ENCODE data around the gene FLYWCH2. TPM values are rescaled to one million over a fixed set of nuclear protein-coding genes. Genes with fewer than 3 reads are reported as not detected.
A peak's percentile ranks its signal among the peaks of the same experiment; 100 is the strongest.
"Not testable (repeated sequence)": the region's sequence is repeated elsewhere in the genome, so short reads cannot be mapped to it uniquely, and the experiment has no call there.

Gene FLYWCH2
- polyA plus RNA-seq, 1 donor: 15.2 TPM

DNA sequence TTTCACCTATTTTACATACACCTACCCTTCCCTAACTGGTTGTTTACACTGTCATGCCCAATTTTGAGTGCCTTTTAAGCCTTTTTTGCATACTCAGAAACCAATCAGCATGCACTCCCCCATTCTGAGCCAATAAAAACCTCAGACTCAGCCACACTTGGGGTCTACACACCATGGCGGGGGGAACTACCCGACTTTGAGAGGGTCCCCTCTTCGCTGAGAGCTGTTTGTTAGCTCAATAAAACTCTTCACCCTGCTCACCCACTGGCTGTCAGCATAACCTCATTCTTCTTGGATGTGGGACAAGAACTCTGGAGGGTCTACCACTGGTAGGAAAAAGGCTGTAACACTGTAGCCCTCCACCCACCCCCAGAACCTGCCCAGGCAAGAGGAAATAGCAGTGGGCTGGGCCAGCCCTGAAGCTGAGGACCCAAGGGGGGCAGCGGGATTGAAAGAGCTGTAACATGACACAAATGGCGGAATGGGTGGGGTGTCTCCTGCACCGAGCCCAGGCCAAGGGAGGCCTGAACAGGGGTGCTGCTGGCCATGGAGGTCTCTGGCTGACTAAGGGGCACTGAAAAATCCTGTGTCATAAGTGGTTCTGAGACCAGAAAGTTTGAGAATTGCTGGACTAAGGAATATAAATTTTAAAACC is 3.0 kb upstream of the FLYWCH2 start:
- DNase-seq: no peak

DNA sequence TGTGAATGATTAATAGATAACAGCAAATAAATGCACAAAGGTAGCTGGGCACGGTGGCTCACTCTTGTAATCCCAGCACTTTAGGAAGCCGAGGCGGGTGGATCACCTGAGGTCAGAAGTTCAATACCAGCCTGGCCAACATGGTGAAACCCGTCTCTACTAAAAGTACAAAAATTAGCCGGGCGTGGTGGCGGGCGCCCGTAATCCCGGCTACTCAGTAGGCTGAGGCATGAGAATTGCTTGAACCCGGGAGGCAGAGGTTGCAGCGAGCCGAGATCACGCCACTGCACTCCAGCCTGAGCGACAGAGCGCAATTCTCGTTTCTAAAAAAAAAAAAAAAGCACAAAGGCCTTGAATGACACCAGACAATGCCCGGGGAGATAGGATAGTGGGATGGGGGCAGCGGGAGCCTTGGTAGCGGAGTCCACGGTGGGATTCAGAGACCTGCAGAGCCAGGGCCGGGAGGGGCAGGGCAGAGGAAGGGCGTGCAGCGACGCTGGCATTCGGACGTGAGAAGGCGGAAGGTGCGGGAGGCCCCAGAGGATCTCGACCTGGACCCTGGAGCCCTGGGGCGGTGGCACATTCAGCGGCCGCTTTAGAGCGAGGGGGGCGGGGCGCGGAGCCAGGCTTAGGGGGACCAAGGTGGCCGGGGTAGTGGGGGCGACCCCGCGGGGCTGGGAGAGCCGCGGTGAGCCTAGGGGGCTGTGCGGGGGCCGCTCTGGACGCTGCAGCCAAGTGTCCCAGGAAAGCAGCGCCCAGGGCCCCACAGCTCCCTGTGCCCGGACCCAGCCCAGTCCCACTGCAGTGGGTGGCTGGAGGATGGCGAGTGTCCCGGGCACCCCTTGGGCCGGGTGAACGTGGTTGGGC is 999 bp upstream of the FLYWCH2 start:
- no peak for DNase-seq

DNA sequence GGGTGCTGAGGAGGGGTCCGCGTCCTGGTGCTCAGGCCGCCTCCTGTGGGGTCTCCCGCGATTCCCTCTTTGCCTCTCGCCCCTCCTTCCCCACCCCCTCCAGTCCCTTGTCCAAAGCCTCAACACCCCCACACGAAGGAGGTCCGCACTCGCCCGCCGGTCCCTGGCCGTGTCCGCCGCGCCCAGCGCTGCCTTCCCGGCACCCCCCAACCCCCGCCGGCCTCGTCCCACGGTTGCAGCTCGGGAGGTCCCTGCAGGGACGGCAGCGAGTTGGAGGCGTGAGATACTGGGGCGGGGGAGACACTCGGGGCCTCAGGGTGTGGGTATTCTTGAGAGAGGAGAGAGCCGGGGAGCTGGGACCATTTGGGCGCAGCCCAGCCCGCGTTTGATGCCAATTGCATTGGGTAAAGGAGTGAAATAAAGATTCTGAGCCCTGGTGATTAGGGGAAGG is 468 bp downstream of the FLYWCH2 start:
- no peak for DNase-seq

DNA sequence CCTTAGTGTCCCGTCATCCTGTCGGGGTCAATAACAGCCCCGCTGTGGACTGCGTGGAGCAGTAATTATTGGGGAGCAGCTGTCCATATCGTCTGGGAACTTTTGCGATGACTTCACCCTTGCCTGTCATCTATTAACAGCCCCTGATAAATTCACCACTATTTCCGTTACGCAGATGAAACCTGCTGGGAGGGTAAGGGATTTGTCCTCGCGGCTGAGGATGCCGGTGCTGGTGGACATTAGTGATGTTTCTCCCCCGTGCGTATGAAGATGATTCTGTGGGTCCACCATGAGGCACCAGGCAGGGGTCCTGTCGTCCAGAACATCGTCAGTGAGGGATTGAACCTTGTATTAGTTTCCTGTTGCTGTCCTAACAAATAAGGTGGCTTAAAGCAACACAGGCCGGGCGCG is 1.0 kb downstream of the FLYWCH2 start:
- DNase-seq: no peak

DNA sequence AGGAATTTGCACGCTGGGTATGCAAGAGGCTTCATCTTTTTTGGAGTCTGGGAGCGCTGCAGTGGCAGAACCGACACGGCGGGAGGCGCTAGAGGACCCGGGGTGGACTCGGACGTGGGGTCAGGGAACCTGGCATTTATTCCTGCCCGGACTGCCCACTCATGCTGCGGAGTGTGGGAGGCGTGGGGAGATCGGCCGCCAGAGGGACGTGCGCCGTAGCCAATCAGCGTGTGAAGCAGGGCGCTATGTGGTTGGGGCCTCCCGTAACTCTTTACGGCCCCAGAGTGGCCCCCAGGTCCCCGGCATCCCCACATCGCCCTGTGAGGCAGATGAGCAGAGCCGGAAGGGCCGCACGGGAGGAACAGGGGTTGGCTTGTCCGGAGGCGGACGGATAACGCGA is 11.2 kb downstream of the FLYWCH2 start:
- DNase-seq: no peak

DNA sequence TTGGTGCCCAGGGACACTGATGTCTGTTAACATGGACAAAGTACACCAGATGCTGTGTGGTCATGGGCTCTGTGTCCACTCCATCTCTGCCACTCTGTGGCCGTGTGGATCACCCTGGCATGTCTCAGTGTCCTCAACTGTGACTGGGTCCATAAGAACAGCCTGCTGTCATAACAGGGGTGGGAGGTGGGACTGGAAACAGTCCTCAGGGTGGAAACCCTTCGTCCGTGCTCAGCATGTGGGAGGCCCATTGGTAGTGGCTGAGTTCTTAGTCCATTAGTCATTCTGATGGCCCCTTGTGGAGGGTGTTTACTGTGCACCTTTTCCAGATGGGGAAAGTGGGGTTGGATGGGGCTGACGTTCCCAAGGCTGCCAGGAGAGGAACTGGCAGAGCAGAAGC is 12.8 kb downstream of the FLYWCH2 start:
- DNase-seq: no peak

DNA sequence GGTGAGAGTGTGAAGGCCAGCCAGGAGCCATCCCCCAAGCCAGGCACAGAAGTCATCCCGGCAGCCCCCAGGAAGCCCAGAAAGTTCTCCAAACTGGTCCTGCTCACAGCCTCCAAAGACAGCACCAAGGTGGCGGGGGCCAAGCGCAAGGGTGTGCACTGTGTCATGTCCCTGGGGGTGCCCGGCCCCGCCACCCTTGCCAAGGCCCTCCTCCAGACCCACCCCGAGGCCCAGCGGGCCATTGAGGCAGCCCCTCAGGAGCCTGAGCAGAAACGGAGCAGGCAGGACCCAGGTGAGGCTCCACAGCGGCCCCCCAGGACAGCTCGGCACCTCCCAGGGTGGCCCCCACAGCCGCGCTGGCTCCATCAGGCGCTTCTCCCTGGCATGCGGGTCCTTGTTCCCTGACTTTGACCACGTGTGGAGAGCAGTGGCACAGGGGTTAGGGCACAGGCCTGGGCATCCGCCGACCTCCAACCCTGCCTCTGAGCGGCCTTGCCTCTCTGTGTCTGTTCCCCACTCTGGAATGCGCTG is 13.5 kb downstream of the FLYWCH2 start:
- DNase-seq: no peak

DNA sequence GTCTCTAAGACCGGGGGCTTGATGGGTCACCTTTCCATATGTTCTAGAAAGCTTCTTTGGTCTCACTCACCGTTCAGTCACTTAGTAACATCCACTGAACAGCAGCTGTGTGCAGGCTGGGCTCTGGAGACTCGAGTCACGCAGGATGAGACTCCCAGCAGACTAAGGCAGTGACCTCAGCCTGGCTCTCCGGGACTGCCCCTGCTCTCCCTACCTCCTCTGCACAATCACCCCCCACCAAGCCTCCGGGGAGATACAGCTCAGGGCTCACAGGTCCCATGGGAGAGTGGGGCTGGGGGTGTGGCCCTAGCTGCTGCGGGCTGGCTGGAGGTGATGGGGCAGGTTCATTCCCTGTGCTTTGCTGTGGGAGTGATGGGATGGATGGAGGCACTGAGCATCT is 14.1 kb downstream of the FLYWCH2 start:
- DNase-seq: no peak

DNA sequence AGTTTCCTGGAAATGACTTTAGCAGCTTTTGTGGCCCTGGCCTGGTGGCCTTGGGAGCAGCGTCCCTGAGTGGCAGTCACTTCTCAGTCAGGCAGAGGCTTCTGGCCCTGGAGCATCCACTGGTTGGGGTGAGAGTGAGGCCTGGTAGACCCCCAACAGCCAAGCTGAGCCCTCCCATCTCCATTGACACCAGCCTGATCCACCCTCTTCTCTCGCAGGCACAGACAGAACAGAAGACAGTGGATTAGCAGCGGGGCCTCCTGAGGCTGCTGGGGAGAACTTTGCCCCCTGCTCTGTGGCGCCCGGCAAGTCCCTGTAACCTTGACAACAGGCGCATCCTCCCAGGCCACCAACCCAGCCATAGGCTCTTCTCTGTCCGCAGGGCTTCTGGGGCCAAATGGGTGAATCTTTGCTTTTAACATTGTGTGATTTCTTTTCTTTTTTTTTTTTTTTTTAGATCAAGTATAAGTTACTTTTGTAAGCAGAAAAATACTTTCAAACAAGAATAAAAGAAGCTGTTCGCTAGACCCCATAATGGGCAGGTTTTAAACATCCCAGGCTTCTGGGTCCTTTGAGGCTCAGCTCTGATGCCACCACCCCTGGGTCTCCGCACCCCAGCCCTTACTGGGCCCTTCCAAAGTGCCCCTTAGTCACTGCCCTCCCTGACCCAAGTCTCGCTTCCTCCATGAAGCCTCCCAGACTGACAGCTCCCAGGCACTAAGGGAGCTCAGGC is 16.0 kb downstream of the FLYWCH2 start:
- no peak for DNase-seq

DNA sequence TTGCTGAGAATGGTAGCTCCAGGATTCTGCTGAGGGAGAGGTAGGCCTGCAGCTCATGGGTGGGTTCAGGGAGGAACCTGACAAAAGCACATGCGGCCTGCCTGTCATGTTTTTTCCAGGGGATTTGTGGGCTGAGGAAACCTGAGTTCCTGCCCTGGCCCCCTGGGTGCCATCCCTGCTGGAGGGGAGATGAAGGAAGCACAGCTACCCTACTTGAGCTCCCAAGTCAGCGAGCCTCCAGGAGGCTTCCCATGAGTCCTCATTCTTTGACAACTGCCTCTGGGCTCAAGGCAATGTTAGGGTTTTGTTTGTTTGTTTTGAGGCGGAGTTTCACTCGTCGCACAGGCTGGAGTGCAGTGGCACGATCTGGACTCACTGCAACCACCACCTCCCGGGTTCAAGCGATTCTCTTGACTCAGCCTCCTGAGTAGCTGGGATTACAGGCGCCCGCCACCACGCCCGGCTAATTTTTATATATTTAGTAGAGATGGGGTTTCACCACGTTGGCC is 16.6 kb downstream of the FLYWCH2 start:
- no peak for DNase-seq

DNA sequence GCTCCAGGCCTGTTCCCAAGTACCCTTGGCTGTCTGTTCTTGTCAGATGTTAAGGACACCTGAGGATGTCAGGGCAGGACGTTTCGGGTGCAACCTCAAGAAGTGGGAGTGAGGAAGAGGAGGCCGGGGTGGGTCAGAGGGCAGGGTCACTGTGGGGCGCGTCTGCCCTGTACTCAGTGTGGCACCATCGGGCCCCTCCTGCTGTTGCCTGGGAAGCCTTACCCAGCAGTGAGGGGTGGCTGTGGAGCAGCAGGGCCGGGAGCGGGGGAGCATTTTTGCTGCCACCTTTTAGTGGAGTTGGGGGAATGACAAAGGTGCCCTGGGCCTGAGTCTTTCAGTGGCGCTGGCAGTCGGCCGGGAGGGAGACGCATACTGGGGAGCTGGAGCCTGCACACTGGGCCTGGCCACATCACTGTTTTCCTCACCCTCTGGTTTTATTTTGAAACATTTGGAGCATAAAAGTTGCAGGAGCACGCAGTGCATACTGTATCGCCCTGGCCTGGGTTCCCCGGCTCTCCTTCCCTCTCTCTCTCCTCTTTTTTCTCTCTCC is 17.6 kb downstream of the FLYWCH2 start:
- DNase-seq: no peak

DNA sequence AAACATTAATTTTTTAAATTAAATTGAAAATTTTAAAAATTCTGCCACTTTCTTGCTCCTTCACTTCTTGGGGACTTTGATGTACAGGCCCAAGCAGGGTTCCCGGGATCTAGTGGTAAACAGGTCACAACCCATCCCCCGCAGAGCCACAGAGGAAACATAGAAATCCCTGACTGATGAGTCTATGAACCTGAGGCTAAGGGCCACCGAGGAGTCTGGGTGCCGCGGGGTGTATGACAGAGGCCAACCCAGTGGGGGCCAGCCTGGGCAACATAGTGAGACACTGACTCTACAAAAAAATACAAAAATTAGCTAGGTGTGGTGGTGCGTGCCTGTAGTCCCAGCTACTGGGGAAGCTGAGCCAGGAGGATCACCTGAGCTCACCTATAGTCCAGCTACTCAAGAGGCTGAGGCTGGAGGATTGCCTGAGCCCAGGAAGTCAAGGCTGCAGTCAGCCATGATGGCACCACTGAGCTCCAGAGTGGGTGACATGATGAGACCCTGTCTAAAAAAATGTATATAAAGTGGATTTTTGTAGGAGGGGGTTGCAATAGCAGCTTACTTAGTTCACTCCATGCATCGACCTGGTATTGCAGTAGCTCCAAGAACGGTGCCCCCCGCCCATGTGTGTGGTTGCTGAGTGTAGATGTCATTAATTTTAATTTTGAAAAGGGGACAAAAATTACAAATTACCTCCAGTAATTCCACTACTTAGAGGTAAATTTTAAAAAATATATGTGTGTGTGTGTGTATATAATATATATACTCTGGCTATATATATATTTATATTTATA is 19.5 kb downstream of the FLYWCH2 start:
- no peak for DNase-seq

DNA sequence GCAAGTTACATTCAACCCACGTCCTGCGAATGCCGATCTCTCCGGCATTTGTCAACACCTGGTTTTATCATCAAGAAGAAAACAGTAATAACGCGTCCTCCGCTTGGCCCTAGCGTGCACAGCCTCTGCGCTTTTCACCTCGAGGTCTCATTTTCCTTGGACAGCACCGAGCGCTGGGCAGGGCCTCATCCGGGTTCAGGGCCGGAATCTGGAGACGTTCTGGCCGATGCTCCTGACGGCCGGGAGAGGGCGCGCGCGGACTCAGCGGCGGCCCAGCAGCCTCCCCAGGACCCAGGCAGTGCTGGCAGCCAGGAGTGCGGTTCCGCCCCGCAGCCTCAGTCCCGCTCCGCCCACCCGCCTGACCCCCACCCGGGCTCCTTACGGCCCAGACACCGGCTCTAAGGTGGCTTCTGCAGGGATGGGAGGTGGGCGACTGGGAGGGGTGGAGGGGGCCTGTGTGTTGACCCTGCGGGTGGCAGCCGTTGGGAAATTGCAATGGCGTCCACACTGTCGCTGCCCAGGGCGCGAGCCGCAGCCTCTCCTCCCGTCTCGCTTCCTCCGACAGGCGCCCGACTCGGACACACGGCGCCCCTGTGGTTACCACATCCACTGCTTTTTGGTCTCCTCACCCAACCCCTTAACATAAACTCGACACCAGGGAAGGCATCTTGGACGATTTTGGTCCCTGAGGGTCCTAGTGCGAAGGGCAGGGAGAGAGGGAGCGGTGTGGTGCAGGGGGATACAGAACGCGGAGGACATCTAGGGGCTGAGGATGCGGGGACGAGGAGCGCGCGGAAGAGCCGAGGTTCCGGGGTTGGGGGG is 21.3 kb downstream of the FLYWCH2 start:
- peak; percentile 85 for DNase-seq

DNA sequence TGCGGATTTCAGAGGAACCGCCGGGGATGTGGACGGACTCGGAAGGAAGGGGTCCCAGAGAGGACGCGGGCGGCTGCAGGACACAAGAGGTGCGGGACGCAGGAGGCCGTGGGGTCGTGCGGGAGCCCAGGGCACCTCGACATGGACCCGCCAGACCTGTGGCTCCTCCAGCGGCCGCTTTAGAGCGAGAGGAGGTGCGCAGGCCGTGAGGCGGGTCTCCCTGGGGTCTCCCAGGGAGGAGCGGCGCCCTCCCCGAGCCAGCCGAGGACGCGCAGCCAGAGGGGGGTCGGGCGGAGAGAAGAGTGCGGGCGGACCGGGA is 21.9 kb downstream of the FLYWCH2 start:
- no peak for DNase-seq

DNA sequence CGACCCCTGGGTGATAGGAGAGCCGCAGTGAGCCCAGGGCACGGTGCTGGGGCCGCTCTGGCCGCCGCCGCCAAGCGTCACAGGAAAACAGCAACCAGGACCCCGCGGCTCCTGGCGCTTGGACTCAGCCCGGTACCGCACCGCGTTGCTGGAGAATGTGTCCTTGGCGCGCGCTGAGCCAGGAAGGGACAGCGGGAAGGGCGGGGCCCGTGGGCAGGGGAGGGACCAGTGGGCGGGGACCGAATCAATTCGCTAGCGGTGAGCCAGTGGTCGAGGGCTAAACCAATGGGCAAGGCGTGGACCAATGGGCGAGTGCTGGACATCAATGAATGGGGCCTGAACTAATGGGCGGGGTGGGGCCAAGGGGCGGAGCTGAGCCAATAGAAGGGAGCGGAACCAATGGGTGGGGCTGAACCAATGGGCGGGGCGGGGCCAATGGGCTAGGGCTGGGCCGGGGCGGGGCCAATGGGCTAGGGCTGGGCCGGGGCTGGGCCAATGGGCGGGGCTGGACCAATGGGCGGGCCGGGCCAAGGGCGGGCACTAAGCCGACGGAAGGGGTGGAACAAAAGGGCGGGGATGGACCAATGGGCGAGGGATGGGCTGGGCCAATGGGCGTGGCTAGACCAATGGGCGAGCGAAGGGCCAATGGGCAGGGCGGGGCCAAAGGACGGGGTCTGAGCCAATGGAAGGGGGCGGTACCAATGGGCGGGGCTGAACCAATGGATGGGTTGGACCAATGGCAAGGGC is 22.4 kb downstream of the FLYWCH2 start:
- peak; percentile 95 for DNase-seq

DNA sequence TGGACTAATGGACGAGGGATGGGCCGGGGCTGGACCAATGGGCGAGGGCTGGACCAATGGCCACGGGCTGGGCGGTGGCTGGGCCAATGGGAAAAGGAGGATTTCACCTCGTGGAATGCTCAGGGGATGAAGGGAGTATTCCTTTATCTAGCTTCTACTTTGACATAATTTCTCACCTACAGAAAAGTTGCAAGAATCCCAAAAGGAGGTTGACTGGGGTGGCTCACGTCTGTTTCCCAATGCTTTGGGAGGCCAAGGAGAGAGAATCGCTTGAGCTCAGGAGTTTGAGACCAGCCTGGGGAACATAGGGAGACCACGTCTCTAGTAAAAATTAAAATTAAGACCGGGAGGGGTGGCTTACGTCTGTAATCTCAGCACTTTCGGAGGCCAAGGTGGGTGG is 23.0 kb downstream of the FLYWCH2 start:
- DNase-seq: no peak

DNA sequence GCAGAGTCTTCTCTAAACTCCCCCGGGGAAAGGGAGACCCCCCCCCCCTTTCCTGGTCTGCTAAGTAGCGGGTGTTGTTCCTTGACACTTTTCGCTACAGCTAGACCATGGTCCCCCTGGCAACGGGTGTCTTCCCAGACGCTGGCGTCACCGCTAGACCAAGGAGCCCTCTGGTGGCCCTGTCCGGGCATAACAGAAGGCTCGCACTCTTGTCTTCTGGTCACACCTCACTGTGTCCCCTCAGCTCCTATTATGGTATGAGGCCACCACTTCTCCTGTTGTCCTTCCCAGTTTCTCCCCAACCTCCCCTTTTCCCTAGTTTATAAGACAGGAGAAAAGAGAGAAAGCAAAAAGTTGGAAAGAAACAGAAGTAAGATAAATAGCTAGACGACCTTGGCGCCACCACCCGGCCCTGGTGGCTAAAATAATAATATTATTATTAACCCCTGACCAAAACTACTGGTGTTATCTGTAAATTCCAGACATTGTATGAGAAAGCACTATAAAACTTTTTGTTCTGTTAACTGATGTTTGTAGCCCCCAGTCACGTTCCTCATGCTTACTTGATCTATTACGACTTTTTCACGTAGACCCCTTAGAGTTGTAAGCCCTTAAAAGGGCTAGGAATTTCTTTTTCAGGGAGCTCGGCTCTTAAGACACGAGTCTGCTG is 24.2 kb downstream of the FLYWCH2 start:
- DNase-seq: not testable (repeated sequence)

DNA sequence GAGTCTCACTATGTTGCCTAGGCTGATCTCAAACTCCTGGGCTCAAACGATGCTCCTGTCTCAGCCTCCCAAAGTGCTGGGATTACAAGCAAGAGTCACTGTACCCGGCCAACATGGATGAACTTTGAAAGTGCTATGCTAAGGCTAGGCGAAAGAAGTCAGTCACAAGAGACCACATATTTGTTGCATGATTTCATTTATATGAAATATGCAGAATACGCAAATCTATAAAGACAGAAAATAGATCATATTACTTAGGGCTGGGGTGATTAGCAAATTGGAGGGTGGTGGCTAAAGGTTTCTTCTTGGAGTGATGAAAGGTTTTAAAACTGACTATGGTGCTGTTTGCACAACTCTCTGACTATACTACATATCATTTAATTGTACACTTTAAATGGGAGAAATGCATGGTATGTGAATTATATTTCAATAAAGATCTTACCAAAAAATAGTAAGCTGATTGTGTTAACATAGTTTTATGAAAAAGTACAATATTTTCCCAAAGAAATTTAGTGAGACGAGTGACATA is 27.5 kb downstream of the FLYWCH2 start:
- no peak for DNase-seq
